Left ventricle myocardium superior (tissue), 1 donor: ENCODE measurements around the gene NEUROD1. TPM values are rescaled to one million over a fixed set of nuclear protein-coding genes. Genes with fewer than 3 reads are reported as not detected.

Experiments
- ATAC-seq: fragments of 200-7000 bp; cut with Tn5 transposase; one replicate; pipeline ENCODE4 v1.9.1; 2020; ENCODE audit warnings: mild to moderate bottlenecking, moderate library complexity
- DNase-seq: peaks from one replicate; pipeline ENCODE4 v3.0.0-alpha.2; 2020
- intact Hi-C: fragments of 100-400 bp; cut with micrococcal nuclease; formaldehyde crosslinking; loops from one replicate; pipeline ENCODE4 v1.11.0; 2022
- total RNA-seq: library from RNA; stranded (reverse); fragmentation: NEBNext Ultra II Directional; extraction: Animal tissue kit (Norgen Biotek cat#: 25700); gene quantifications from one replicate; pipeline ENCODE4 v1.2.1, GENCODE V29; 2021
- donor health status: DM: no; HTN: yes; CAD: no; lungs with severe emphysema.

NEUROD1 gene
- total RNA-seq, 1 donor from 2014 or later, result not detected

DNA sequence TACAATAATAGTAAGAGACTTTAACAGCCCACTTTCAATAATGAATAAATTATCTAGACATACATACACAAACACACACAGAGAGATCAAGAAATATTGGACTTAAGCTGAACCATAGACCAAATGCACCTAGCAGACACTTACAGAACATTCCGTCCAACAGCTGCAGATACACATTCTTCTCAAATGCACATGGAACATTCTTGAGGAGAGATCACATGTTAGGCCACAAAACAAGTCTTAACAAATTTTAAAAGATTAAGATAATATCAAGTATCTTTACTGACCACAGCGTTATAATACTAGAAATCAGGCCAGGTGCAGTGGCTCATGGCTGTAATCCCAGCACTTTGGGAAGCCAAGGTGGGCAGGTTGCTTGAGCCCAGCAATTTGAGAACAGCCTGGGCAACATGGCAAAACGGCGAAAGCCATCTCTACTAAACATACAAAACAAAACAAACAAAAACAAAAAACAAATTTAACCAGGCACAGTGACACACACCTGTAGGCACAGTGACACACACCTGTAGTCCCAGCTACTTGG lies 30.8 kb downstream of the NEUROD1 start:
- ATAC-seq, result no peak

GRCh38 chr2:181648478-181649155 lies 31.7 kb downstream of the NEUROD1 start:
- DNase-seq (no peak), ATAC-seq (no peak)
- intact Hi-C loops, result no loop called here

More for the DNA sequence above, 30.8 kb downstream of the NEUROD1 start:
- DNase-seq, result no peak
- intact Hi-C loops, result no loop called here

- DNase-seq (no peak), ATAC-seq (no peak)
- intact Hi-C loops, result no loop called here
Measured at GRCh38 chr2:181646415-181646987, 33.8 kb downstream of the NEUROD1 start.

- intact Hi-C loops, result no loop called here
- ATAC-seq (no peak), DNase-seq (no peak)
Measured at GRCh38 chr2:181643151-181643550, 37.2 kb downstream of the NEUROD1 start.

DNA sequence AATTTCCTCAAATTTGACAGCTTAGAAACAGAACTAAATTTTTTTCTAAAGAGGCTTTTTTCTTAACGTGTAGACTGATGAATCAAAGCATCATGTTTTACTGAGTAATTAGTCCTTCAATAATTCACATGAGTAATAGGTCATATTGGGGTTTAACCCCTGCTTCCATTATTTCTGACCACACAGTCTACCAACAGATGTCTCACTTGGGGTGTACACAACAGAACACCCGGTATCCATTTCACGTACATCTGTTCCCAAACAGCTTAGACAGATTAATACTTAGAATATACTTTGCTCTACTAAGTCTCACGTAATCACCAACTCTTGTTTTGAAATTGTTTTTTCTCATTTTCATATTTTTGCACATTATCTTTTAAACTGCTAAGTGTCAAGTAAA lies 38.2 kb downstream of the NEUROD1 start:
- intact Hi-C loops, result no loop called here

GRCh38 chr2:181639686-181640085 lies 40.6 kb downstream of the NEUROD1 start:
- DNase-seq, result no peak
- no peak for ATAC-seq
- intact Hi-C loops, result no loop called here

More for the DNA sequence above, 38.2 kb downstream of the NEUROD1 start:
- DNase-seq (no peak), ATAC-seq (no peak)

DNA sequence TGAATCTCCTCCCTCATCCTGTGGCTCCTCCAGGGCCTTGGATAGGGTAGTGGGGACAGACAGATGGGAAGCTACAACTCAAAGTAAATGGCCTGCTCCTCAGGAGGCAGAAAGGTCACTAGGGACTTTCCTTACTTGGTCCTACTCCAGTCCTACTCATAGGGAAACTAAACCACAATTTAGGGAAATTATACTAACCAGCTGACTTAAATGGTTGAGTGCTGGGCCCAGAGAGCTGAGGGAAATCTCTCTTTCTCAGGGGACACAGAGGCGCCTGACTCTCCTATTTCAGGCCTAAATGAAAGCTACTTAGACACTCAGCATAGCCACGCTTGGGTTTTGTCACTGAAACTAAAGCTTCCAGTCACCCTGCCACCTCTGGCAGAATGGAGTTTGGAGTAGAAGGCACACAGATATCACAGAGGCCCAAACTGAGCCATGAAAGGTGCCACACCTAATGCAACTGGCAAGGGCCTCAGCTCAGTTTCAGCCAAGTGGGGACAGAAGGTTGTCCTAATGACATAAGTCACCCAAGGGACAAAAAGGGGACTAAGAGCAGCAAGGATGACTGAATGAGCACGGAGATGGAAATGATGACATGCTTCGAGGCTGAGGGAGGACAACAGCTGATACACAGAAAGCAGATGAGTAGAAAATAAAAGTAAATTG lies 47.5 kb downstream of the NEUROD1 start:
- no peak for DNase-seq
- intact Hi-C loops, result no loop called here
- ATAC-seq, result no peak

DNA sequence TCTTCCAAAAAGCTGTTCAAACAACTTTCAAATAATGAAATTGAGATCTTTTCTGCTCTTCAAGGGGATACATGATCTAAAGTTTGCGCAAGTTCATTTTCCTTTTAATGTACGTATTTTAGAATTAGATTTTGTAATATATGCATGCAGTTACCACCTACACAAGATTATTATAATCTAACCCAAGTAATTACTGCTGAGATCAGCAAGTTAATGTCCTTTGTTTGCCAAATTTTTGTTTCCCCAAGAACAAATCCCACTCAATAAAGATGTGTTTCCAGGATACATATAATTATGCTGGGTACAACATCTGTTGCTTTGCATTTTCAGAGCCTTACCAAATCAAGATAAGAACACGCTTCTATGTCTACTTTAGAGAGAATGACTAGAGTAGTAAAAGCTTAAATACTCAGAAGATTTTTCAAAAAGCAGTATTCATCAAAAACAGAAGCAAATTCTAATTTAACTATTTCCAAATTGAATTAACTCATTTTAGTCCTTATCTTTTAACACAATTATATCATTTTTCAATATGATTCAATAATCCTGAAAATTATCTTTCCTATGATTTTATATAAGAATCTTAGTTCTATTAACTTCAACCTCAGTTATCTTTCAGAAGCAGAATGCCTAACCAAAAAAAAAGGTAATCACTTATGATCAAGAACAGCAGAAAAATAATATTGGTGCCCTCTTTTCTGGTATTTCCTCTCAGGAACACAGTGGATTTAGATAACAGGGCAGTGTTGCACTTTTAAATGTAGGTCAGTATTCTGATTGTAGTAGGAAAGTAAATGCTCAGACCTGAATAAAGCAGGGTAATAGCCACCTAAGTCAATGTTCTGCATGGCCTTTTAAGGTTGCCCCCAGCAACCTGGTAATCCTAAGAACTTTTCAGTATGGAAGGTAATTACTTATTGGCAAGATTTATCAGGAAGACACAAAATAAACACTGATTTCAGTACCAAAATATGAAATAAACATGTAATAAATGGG lies 51.4 kb downstream of the NEUROD1 start:
- DNase-seq, result no peak
- ATAC-seq, result no peak
- intact Hi-C loops, result no loop called here

DNA sequence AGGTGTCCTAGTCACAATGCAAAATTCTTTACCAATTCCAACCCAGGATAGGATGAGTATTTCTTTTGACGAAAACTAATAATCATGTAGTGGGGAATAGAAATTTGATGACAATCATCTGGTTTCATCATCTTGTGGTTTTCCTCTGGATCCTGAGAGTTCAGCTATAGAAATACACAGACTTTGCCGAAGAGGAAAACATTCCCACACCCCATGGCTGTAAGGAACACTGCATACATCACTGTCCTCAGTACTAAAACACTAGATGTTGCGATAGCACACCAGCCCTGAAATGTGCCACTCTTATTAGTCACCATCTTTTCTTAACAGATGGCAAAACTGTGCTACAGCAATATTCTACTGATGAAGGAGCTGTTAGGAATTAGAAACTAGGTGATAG lies 52.8 kb downstream of the NEUROD1 start:
- DNase-seq, result no peak
- no peak for ATAC-seq
- intact Hi-C loops, result no loop called here

GRCh38 chr2:181626671-181627070 lies 53.6 kb downstream of the NEUROD1 start:
- DNase-seq, result no peak
- ATAC-seq, result no peak
- intact Hi-C loops, result no loop called here

Other genes starting within 250 kb of the NEUROD1 start
- gene ITGA4, start 223.1 kb downstream of the NEUROD1 start, total RNA-seq, result 1.5 TPM
- gene CERKL, start 23.4 kb downstream of the NEUROD1 start, total RNA-seq, result not detected
- 68.4 TPM for gene ITPRID2, start 211.2 kb upstream of the NEUROD1 start, total RNA-seq